COLO668 (cell line): ENCODE results near the gene MXD3.
A peak's percentile ranks its signal among the peaks of the same experiment; 100 is the strongest.

Experiments
- DNase-seq: peaks from one replicate; lab custom pipeline; 2025; ENCODE audit not compliant: unreplicated experiment; lab: John Stamatoyannopoulos, UW

MXD3 gene

GRCh38 chr5:177303925-177304391 lies 7.7 kb downstream of the MXD3 start:
- DNase-seq, result peak; percentile 10

GRCh38 chr5:177303121-177303924 lies 8.4 kb downstream of the MXD3 start, which contains the start of the genes PRELID1 and RAB24:
TSS of gene PRELID1 (plus strand) at chr5:177303799. CDS start at chr5:177303986, 187 bp downstream.
TSS of gene RAB24 (minus strand) at chr5:177303719. CDS start at chr5:177303288, 431 bp downstream.
- DNase-seq, result peak; percentile 87

GRCh38 chr5:177302354-177303110 lies 9.2 kb downstream of the MXD3 start:
- peak; percentile 6 for DNase-seq

- DNase-seq, result peak; percentile 84
Observed at GRCh38 chr5:177301503-177302165, 10.1 kb downstream of the MXD3 start.

- DNase-seq, result no peak
Observed at GRCh38 chr5:177300951-177301350, 10.7 kb downstream of the MXD3 start.

- DNase-seq, result no peak
Observed at GRCh38 chr5:177300236-177300880, 11.3 kb downstream of the MXD3 start.

- no peak for DNase-seq
Observed at GRCh38 chr5:177299697-177300096, 12.0 kb downstream of the MXD3 start.

- no peak for DNase-seq
Observed at GRCh38 chr5:177297922-177298321, 13.8 kb downstream of the MXD3 start.

GRCh38 chr5:177296581-177296980 lies 15.1 kb downstream of the MXD3 start:
- no peak for DNase-seq

GRCh38 chr5:177295924-177296323 lies 15.8 kb downstream of the MXD3 start:
- no peak for DNase-seq

GRCh38 chr5:177294632-177295031 lies 17.1 kb downstream of the MXD3 start:
- DNase-seq, result no peak

- DNase-seq, result no peak
Observed at GRCh38 chr5:177293819-177294581, 17.7 kb downstream of the MXD3 start.

- no peak for DNase-seq
Observed at GRCh38 chr5:177291735-177292134, 20.0 kb downstream of the MXD3 start.

GRCh38 chr5:177290816-177291596 lies 20.7 kb downstream of the MXD3 start:
- no peak for DNase-seq

GRCh38 chr5:177288191-177288590 lies 23.5 kb downstream of the MXD3 start:
- no peak for DNase-seq

- no peak for DNase-seq
Observed at GRCh38 chr5:177276886-177277285, 34.8 kb downstream of the MXD3 start.

GRCh38 chr5:177275883-177276282 lies 35.8 kb downstream of the MXD3 start:
- no peak for DNase-seq

GRCh38 chr5:177271113-177271512 lies 40.6 kb downstream of the MXD3 start:
- no peak for DNase-seq

- no peak for DNase-seq
Observed at GRCh38 chr5:177270653-177271052, 41.0 kb downstream of the MXD3 start.
